HL-60 (cell line): ENCODE measurements around the gene LCN6.
A peak's percentile ranks its signal among the peaks of the same experiment; 100 is the strongest.

Source experiments
- CTCF ChIP-seq: IDR thresholded peaks from one replicate; pipeline ENCODE4 v1.5.1; 2011; ENCODE audit warnings: low read length, control low read depth, inconsistent platforms; ENCODE audit not compliant: insufficient read depth
- GABPA ChIP-seq: IDR thresholded peaks from 2 replicates; pipeline ENCODE4 v1.6.1; 2012; ENCODE audit warnings: low read depth
- POLR2AphosphoS5 ChIP-seq: IDR thresholded peaks from 2 replicates; pipeline ENCODE4 v1.6.1; 2012; ENCODE audit warnings: low read depth
- REST ChIP-seq: IDR thresholded peaks from 2 replicates; pipeline ENCODE4 v1.6.1; 2012; ENCODE audit warnings: low read depth; ENCODE audit not compliant: insufficient replicate concordance
- SPI1 ChIP-seq: IDR thresholded peaks from 2 replicates; pipeline ENCODE4 v1.6.1; 2012; ENCODE audit warnings: low read depth, mild to moderate bottlenecking, borderline replicate concordance

GRCh38 chr9:136791516-136792276, 43.4 kb upstream of the LCN6 start:
- TF ChIP-seq CTCF (peak; percentile 91), POLR2AphosphoS5 (peak; percentile 5; the same call in 1 of the 2 replicates), GABPA (no peak), REST (no peak), SPI1 (no peak)
